NCI-H2227 (cell line): ENCODE data around the gene NBEAL2.

ENCODE experiments used
- DNase-seq: peaks from one replicate; lab custom pipeline; 2025; ENCODE audit not compliant: unreplicated experiment; lab: John Stamatoyannopoulos, UW

NBEAL2 gene

DNA sequence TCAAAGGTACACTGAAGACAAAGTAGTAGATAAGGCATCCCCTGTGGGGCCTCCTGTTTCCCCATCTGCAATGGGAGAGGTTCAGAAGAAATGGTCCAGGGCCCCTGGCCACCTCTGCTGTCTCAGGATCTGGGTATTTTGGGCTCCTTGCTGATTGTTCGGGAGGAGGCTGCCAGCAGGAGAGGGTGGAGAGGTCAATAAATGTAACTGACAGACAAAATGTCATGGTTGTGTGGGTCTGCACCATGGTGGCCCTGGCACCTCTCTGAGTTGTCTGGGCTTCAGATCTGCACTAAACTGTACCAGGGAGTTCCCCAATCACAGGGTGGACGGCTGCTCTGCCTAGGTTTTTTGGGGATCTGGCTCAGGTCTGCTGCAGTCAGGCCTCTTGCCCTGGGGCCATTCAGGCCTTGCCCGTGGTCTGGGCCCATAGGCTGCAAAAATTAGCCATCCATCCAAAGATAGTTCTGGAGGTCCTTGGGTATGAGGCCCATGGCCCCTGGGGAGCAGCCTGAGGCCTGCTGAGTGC is 7.4 kb downstream of the NBEAL2 start:
- no peak for DNase-seq

DNA sequence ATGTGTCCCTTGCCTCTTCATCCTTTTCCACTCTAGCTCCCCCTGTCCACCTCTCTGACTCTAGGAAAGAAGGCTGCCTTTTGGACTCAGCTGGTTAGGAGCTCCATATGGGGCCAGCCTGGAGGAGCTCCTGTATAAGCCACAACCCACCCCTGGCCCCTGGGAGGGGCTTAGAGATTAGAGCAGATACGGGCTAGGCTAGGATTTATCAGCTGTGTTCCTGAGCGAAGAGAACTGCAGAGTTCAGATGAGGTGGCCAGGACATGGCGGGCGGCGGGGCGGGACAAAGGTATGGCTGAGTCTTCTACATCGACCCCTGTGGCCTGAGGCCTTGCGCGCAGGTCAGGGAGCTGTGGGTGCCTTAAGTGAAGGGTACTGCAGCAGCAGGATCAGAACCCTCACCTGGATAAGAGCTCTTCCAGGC is 7.9 kb downstream of the NBEAL2 start:
- DNase-seq, result no peak

DNA sequence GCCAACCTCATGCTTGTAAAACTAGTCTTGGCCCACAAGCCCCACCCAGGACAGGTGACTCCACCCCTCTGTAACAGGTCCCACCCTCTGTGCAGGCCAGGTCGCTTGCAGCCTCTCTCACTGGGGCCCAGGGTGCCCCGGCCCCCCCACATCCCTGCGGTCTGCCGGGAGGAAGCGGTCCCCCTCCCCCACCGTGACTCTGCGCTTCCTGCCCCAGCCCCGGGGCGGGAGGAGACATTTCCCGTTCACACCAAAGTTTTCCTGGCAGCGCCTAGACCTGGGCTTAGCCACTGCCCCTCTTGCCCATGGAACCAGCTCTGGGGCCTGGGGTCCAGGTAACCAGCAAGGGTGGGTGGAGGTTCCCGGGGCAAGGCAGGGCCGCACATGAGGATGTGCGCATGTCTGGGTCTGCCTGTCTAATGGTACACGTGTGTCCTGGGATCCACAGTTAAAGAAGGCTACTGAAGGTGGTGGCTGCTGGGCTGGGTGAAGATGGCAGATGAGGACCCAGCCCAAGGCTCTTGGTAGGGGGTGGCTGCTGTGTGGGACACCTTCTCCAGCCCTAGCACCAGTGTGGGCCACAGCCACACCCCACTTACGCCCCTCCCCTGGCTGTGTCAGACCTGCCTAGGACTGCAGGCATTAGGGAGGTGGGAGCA is 8.4 kb downstream of the NBEAL2 start:
- no peak for DNase-seq

DNA sequence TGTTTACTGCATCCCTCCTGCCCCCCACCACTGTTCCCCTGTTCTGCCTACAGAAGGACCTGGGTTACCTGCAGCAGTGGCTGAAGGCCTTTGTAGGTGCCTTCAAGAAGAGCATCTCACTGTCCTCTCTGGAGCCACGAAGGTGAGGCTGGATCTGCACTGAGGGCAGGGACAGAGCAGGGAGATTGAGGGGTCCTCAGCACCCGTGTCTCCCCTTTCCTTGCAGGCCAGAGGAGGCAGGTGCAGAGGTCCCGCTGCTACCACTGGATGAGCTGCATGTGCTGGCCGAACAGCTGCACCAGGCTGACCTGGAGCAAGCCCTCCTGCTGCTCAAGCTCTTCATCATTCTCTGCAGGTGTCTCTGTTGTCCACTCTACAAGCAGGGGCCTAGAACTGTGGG is 9.2 kb downstream of the NBEAL2 start:
- DNase-seq, result no peak

DNA sequence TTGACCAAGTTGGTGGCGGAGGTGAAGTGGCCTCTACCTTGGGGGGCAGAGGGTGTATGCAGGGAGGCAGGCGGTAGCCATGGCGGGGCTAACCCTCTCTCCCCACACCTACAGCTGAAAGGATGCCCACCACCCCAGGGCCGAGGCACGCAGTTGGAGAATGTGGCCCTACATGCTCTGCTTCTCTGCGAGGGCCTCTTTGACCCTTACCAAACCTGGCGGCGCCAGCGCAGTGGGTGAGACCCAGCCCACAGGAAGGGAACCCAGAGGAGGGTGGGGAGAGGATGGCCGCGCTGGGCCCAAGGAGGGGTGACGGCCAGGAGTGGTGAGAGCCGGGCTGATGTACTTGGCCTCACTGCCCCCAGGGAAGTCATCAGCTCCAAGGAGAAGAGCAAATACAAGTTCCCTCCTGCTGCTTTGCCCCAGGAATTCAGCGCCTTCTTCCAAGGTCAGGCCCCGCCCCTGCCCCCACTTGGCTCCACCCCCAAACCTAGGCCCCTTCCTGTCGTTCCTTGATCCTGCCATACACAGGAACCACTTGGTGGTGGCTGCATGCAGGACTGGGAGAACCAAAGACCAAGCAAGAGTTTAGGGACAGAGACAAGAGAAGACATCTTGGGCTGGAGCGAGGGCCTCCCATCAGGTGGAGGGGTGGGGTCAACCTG is 9.8 kb downstream of the NBEAL2 start:
- no peak for DNase-seq

DNA sequence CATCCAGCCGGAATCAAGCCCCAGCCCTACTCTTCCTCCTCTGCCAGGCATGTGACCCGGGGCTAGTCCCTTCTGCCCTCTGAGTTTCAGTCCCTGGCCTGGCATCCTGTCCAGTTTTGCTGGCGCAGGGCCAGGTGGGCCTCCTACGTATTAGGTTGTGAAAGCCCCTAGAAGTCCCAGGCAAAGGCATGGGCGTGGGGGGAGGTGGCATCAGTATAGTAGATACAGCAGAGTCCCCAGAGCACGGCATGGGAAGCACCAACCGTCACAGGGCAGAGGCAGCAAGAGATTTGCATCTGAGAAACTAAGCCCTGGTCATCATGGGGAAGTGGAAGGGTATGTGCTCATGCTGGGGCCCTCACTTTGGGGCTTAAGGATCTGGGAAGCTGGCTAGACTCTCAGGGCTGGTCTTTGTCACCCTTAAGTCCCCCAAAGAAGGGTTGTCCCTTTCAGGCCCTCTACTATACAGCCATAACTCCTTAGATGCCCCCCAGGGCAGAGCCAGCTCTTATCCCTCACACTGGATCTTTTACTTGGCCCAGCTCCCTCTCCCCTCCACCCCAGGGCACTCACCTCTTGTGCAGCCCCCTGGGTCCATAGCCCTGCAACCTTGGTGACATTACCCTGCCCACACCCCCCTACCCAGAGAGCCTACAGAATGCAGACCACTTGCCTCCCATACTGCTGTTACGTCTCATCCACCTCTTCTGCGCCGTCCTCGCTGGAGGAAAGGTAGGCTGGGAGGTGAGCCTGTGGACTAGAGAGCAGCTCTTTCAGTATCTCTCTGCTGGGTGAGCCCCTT is 11.3 kb downstream of the NBEAL2 start:
- DNase-seq, result no peak

DNA sequence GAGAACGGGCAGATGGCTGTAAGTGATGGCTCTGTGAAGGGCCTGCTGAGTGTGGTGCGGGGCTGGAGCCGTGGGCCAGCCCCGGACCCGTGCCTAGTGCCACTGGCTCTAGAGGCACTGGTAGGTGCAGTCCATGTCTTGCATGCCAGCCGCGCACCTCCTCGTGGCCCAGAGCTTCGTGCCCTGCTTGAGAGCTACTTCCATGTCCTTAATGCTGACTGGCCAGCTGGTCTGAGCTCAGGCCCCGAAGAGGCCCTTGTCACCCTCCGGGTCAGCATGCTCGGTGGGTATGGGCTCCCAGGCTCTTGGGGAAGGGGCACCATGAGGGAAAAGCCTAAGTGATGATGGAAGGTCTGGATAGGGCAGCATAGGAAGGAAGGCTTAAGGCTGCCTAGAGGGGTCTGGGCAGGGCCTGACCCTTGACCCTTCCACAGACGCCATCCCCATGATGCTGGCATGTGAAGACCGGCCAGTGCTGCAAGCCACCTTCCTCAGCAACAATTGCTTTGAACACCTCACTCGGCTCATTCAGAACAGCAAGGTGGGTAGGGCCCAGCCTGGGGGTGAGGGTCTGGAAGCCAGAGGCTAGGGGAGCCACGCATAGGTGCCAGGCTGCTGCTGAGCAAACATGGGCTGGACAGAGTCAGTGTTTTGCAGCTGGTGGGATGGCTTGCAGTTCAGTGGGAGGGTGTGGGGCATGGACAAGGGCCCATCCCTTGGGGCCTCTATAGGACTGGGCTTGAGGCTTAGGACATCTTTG is 12.1 kb downstream of the NBEAL2 start:
- DNase-seq, result no peak

DNA sequence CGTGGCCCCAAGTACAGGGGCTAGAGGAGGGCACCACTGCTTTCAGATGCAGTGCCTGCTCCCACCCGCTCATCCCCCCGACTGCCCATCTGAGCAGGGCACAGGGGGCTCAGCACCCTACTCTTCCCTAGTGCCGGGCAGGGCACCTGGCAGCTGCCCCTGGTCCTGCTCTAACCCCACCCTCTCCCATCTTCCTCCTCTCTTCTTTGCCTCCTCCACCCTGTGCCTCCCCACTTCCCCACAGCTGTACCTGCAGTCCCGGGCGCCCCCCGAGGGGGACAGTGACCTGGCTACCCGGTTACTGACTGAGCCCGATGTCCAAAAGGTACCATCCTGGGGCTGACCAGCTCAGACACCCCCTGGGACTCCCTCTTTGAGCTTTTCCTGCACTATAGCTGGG is 12.8 kb downstream of the NBEAL2 start:
- DNase-seq, result no peak

DNA sequence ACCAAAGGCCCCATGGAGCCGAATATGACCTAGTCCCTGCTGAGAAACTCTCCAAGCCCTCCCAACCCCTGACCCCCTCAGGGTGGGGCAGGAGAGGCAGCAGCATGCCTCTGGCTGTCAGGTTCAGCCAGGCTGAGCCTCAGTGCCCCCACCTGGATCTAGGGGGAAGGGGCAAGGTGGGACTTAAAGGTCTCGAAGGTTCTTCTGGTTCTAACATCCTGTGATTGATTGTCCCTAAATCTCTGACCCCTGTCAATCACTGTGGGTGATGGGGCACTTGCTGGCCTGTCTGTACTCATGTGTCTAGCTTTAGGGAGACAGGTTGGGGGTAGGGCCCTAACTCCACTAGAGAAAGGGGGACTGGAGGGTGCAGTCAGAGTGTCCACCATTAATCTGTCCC is 13.8 kb downstream of the NBEAL2 start:
- DNase-seq, result no peak

DNA sequence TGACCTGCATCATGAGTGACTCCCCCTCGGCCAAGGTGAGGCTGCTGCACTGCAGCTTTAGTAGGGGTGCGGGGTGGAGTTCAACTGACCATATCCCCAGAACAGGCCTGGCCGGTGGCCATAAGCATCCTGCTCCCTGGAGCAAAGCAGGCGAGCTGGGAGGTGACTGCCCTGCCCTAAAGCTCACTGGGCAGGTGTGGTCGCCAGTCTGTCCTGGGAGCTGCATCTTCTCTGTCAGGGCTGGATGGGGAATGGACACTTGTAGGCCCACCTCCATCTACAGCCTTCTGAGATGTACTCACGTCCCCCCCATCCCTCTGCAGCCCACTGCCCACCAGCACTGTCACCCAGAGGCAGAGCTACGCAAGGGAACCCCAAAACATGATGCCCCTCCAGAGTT is 14.5 kb downstream of the NBEAL2 start:
- DNase-seq, result no peak

DNA sequence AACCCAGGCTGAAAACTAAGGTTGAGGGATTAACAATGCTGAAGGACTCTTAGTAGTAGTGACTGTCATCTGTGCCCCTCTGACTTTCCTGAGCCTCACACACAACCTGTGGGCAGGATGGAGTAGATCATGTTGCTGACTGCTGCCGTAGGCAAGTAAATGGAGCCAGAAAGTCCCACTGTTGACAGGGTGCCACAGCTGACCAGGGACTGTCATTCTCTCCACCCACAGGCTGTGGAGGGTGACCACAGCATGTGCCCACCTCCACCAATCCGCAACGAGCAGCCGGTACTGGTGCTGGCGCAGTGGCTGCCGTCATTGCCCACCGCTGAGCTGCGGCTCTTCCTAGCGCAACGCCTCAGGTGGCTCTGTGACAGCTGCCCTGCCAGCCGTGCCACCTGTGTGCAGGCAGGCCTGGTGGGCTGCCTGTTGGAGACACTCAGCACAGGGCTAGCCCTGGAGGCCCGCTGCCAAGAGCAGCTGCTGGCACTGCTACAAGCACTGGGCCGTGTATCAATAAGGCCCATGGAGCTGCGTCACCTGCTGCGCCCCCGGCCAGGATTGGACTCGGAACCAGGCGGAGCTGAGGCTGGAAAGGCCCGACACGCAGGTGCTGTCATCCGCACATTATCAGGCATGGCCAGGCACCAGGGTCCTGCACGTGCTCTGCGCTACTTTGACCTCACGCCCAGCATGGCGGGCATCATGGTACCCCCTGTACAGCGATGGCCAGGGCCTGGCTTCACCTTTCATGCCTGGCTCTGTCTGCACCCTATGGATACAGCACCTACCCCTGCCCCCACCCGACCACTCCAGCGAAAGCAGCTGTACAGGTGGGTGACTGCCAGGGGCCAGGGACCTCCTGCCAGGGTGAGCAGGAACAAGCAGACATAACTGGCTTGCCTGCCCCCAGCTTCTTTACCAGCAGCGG is 15.6 kb downstream of the NBEAL2 start:
- DNase-seq, result no peak

DNA sequence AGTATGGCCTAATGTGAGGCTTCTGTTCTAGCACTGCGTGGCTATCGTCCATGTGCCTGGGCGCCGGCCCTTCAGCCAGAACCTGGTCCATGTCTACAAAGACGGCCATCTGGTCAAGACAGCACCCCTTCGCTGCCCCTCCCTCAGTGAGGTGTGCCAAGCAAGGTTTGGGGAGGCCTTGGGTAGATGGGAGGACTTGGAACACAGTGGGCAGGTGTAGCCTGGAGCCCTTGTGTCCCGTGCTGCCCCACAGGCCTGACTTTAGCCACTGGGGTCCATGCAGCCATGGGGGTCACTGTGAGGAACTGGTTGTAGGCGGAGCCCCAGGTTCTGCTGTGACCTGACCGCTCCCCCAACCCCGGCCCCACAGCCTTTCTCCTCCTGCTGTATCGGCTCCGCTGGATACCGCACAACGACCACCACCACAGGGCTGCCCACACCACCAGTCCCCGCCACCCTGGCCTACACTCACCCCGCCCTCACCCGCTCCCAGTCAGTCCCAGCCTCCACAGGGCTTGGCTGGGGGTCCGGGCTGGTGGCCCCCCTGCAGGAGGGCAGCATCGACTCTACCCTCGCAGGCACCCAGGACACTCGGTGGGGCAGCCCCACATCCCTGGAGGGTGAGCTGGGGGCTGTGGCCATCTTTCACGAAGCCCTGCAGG is 16.6 kb downstream of the NBEAL2 start:
- DNase-seq, result no peak

DNA sequence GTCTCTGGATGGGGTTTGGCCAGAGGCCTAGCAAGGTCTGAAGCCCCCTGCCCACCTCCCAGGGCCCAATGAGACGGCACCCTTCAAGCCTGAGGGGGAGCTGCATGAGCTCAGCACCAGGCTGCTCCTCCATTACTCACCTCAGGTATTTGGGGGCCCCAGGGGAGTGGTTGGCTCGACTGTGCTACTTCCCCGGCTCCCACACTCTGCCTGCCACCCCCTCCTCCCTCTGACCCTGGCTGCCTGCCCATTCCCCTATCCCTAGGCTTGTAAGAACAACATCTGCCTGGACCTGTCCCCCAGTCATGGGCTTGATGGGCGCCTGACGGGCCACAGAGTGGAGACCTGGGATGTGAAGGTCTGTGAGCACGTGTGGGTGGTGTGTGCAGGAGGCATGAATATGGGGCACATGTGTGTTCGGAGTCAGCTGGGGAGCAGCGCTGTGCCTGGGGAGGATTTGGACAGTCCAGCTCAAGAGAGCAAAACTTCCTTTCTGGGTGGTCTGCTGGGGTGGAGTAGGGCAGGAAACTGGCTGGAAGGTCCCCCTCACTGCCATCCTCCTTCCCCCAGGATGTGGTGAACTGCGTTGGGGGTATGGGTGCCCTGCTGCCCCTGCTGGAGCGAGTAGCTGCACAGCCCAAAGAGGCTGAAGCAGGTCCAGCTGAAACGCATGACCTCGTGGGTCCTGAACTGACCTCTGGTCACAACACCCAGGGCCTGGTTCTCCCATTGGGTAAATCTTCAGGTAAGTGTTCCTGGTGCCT is 17.4 kb downstream of the NBEAL2 start:
- DNase-seq, result no peak

DNA sequence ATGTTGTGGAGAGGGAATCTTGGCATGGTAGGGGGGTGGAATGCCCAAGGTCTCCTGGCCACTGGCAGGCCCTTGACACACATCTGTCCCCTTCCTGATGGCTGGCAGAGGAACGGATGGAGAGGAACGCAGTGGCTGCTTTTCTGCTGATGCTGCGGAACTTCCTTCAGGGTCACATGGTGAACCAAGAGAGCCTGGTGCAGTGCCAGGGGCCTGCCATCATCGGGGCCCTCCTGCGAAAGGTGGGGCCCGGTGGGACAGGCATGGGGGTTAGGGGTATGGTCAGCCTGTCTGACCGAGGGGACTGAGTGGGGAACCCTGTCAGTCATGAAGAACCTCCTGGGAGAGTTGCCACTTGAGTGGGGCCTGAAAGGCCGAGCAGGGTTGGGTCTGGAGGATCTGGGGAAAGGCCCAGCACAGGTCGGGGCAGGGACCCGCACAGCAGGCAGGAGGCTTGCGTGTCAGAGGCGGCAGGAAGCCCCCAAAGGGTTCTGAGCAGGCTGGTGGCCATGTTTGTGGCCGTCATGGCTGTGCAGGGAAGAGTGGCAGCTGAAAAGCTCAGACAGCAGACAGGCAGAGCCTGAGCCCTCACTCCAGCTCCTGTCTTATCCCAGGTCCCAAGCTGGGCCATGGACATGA is 18.1 kb downstream of the NBEAL2 start:
- no peak for DNase-seq

DNA sequence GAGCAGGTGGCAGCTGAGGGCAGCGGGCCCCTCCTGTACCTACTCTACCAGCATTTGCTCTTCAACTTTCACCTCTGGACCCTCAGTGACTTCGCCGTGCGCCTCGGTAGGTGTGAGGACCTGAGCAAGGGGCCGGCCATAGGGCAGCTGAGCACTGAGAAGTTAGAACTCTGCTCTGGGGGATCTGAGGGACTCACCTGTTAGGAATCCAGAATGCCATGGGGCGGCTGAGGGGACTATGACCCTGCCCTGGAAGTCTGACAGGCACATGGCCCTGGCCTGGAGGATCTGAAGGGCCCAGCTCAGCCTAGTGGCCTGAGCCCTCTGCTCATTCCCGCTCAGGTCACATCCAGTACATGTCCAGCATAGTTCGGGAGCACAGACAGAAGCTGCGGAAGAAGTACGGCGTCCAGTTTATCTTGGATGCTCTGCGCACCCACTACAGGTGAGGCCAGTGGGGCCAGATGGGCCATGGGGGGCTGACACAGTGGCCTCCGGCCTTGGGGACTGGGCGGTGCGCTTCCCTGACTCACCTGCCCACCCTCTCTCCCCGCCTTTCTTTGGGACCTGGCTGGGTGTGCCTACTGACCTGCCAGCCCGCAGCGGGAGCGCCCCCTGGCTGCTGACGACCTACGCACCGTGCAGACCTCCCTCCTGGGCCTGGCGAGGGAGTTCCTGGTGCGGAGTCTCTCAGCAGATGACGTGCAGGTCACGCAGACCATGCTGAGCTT is 18.8 kb downstream of the NBEAL2 start:
- DNase-seq, result no peak

DNA sequence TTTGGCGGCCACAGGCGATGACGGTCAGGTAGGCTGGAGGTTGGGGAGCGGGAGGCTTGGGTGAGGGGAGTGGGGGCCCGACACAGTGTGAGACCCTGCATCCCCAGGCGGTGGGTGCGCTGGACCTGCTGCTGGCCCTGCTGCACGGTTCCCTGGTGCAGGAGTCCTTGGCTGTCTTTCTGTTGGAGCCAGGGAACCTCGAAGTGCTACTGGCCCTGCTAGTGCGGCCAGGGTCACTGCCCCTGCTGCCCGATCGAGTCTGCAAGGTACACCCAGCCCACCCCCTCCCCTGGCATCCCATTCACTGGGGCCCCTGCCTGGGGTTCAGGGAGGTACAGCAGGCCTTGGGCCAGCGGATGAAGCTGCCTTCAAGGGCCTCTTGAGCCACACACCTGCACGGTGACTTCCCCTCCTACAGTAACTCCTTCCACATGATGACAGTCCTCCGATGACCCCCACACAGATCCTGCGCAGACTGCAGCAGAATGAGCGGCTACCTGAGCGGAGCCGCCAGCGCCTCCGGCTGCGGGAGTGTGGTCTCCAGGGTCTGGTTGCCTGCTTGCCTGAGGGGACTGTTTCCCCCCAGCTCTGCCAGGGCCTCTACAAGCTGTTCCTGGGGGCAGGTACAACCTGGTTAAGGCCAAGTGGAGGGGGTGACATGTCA is 19.5 kb downstream of the NBEAL2 start:
- DNase-seq, result no peak

DNA sequence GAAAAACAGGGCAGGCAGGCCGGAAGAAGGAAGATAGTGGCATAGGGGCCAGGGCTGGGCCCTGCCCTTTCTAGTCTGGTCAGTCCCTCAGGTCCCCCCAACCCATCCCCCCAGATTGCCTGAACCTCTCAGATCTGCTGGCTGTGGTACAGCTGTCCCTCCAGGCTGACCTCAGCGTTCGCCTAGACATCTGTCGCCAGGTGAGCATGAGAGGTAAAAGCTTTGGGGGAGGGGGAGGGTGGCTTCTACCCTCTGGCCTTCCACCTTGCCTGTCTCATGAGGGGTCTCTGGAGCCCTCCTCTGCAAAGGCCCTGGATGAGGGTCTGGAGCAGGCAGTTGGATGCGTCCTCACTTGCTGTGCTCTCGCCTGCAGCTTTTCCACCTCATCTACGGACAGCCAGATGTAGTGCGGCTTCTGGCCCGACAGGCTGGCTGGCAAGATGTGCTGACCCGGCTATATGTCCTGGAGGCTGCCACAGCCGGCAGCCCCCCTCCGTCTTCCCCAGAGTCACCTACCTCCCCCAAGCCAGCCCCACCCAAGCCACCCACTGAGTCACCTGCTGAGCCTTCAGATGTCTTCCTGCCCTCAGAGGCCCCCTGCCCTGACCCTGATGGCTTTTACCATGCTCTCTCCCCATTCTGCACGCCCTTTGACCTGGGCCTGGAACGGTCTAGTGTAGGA is 20.2 kb downstream of the NBEAL2 start:
- no peak for DNase-seq
